GM06990 (cell line): ENCODE results near the gene UNC45B.

Source experiments
- DNase-seq: peaks from one replicate; pipeline ENCODE4 v3.0.0-alpha.2; 2011; ENCODE audit not compliant: insufficient read length; ENCODE audit errors: extremely low read depth
- H3K27me3 ChIP-seq: replicated peaks from 2 replicates; pipeline ENCODE4 v1.6.0; 2011; ENCODE audit warnings: low read length; ENCODE audit not compliant: control insufficient read depth, insufficient read depth
- H3K36me3 ChIP-seq: 2 replicates; pipeline ENCODE4 v1.5.1; 2011; ENCODE audit warnings: low read length; ENCODE audit not compliant: control insufficient read depth, insufficient read depth
- H3K4me3 ChIP-seq: replicated peaks from 2 replicates; pipeline ENCODE4 v1.5.1; 2011; ENCODE audit warnings: low read depth, mild to moderate bottlenecking, control low read depth, low read length
- TF ChIP-seq, protein P1 (sequence below): IDR thresholded peaks from 2 replicates; pipeline ENCODE4 v1.5.1; 2011; ENCODE audit warnings: low read length, control low read depth, mild to moderate bottlenecking, inconsistent platforms; ENCODE audit not compliant: insufficient read depth, poor library complexity, severe bottlenecking

The UNC45B gene

GRCh38 chr17:35154196-35155165 lies 6.9 kb downstream of the UNC45B start:
- H3K27me3 ChIP-seq = no peaks in the 10 kb centered on the region; the same call in 1 of the 2 replicates
- H3K36me3 ChIP-seq = no peaks in the 10 kb centered on the region
- no peak overlapping the region for H3K4me3 ChIP-seq
- TF ChIP-seq, protein P1, sequence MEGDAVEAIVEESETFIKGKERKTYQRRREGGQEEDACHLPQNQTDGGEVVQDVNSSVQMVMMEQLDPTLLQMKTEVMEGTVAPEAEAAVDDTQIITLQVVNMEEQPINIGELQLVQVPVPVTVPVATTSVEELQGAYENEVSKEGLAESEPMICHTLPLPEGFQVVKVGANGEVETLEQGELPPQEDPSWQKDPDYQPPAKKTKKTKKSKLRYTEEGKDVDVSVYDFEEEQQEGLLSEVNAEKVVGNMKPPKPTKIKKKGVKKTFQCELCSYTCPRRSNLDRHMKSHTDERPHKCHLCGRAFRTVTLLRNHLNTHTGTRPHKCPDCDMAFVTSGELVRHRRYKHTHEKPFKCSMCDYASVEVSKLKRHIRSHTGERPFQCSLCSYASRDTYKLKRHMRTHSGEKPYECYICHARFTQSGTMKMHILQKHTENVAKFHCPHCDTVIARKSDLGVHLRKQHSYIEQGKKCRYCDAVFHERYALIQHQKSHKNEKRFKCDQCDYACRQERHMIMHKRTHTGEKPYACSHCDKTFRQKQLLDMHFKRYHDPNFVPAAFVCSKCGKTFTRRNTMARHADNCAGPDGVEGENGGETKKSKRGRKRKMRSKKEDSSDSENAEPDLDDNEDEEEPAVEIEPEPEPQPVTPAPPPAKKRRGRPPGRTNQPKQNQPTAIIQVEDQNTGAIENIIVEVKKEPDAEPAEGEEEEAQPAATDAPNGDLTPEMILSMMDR = no peak
- no peak for DNase-seq

DNA sequence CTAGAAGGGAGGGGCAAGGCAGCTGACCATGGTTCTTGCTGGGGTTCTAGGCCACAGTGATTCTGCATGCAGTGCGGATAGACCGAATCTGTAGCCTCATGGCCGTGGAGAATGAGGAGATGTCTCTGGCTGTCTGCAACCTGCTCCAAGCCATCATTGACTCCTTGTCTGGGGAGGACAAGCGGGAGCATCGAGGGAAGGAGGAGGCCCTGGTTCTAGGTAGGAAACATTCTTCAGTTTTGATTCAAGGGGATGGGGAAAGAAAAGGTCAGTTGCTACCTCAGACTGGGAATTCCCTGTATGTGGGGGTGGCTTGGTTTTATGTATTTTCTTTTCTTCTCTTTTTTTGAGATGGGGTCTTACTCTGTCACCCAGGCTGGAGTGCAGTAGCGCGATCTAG lies 7.6 kb downstream of the UNC45B start:
- TF ChIP-seq, protein P1 = no peak
- H3K4me3 ChIP-seq = no peak overlapping the region
- H3K27me3 ChIP-seq = no peaks in the 10 kb centered on the region; the same call in 1 of the 2 replicates
- no peaks in the 10 kb centered on the region for H3K36me3 ChIP-seq
- DNase-seq = no peak

GRCh38 chr17:35159940-35160339 lies 12.3 kb downstream of the UNC45B start:
- Histone ChIP-seq H3K27me3 (no peaks in the 10 kb centered on the region; the same call in 1 of the 2 replicates), H3K4me3 (no peak overlapping the region), H3K36me3 (no peaks in the 10 kb centered on the region)
- DNase-seq = no peak
- TF ChIP-seq, protein P1 = no peak

DNA sequence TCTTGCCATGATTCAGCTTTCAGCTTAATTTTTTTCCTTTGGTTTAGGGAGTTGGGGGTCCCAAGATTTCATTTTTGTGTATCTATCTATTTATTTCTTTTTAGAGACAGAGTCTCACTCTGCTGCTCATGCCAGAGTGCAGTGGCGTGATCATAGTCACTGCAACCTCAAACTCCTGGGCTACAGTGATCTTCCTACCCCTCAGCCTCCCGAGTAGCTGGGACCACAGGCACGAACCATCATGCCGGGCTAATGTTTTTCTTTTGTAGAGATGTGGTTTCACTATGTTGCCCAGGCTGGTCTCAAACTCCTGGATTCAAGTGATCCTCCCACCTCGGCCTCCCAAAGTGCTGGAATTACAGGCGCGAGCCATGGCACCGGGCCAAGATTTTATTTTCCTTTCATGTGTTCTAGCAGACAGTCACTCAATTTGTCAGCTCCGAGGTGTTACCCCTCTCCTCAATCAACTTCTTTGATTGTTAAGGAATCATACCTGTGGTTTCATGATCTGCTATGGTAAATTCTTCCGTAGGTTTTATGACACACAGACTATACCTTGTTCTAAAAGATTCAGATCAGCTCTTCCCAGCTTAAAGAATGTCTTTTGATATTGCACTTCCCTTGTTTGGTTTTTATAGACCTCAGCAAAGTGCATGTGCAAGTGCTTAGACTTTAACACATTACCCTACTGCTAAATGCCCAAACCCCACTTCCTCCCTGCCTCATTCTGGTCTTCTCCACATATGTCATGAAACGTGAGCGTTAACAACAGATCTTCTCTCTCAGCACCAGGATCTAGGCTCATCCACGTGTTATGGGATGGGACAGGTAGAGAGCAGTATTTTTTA lies 13.0 kb downstream of the UNC45B start:
- Histone ChIP-seq H3K36me3 (no peaks in the 10 kb centered on the region), H3K4me3 (no peak overlapping the region), H3K27me3 (no peaks in the 10 kb centered on the region; the same call in 1 of the 2 replicates)
- DNase-seq = no peak
- TF ChIP-seq, protein P1 = no peak

- no peak for DNase-seq
- Histone ChIP-seq H3K27me3 (no peaks in the 10 kb centered on the region; the same call in 1 of the 2 replicates), H3K36me3 (no peaks in the 10 kb centered on the region), H3K4me3 (no peak overlapping the region)
- TF ChIP-seq, protein P1 = no peak
Observed at GRCh38 chr17:35161281-35161761, 13.7 kb downstream of the UNC45B start.
